Activated naive CD8-positive, alpha-beta T cell treated with anti-CD3 and anti-CD28 coated beads, Interleukin-2, amount 10 ng/mL, durations not matched to agents 7 days and 5 days (primary cell): Measurements from ENCODE around the gene CDC14B. TPM values are rescaled to one million over a fixed set of nuclear protein-coding genes. Genes with fewer than 3 reads are reported as not detected.
"Not testable (repeated sequence)": the region's sequence is repeated elsewhere in the genome, so short reads cannot be mapped to it uniquely, and the experiment has no call there.

ENCODE experiments used
- ATAC-seq: fragments of 150-1000 bp; cut with Tn5 transposase; one replicate; pipeline ENCODE4 v1.10.0; 2021; ENCODE audit warnings: low read depth, moderate library complexity
- POLR2A ChIA-PET: fragments of 350-600 bp; sonication (Branson Sonifier 250); formaldehyde crosslinking; loops from one replicate; lab custom pipeline; 2021; ENCODE audit warnings: antibody characterized with exemption; lab: Charles Lee
- DNase-seq: peaks from one replicate; pipeline ENCODE4 v3.0.0; 2021
- H3K27ac Mint-ChIP-seq: one replicate; pipeline ENCODE4 v1.8.0; 2022; ENCODE audit warnings: mild to moderate bottlenecking, mixed read lengths
- H3K27me3 Mint-ChIP-seq: one replicate; pipeline ENCODE4 v1.8.0; 2022; ENCODE audit warnings: mild to moderate bottlenecking, moderate library complexity, mixed read lengths
- H3K36me3 Mint-ChIP-seq: one replicate; pipeline ENCODE4 v1.8.0; 2021; ENCODE audit warnings: mild to moderate bottlenecking, mixed read lengths
- H3K4me1 Mint-ChIP-seq: one replicate; pipeline ENCODE4 v1.8.0; 2021; ENCODE audit warnings: mixed read lengths
- H3K4me3 Mint-ChIP-seq: one replicate; pipeline ENCODE4 v1.8.0; 2022; ENCODE audit warnings: mild to moderate bottlenecking, moderate library complexity, mixed read lengths
- H3K9me3 Mint-ChIP-seq: one replicate; pipeline ENCODE4 v1.8.0; 2021; ENCODE audit warnings: mixed read lengths
- total RNA-seq, 2 experiments: library from RNA; stranded (reverse); gene quantifications; one replicate each; pipeline ENCODE4 v1.2.3, GENCODE V29; 2021

CDC14B gene
- total RNA-seq, 2 experiments from 2014 or later: 4.9 to 6.4 TPM

GRCh38 chr9:96649620-96650324, 30.1 kb upstream of the CDC14B start:
- ATAC-seq (no peak), DNase-seq (no peak)
- POLR2A ChIA-PET: interaction anchor here (0.6 kb wide), 1 partner anchor 1980 kb away, joined by 4 read pairs; no protein-coding TSS in a partner anchor
- no peak overlapping the region for H3K4me3 Mint-ChIP-seq
- H3K27ac Mint-ChIP-seq: no peak overlapping the region
- no peaks in the 10 kb centered on the region for H3K9me3 Mint-ChIP-seq
- peaks cover 2% of the 10 kb centered on the region for H3K27me3 Mint-ChIP-seq
- H3K36me3 Mint-ChIP-seq: peaks cover 1% of the 10 kb centered on the region
- peaks cover 3% of the 10 kb centered on the region for H3K4me1 Mint-ChIP-seq

- Mint-ChIP-seq H3K9me3 (no peaks in the 10 kb centered on the region), H3K27me3 (no peaks in the 10 kb centered on the region), H3K27ac (no peak overlapping the region), H3K36me3 (peaks cover 3% of the 10 kb centered on the region), H3K4me3 (no peak overlapping the region), H3K4me1 (no peaks in the 10 kb centered on the region)
- DNase-seq (no peak), ATAC-seq (no peak)
- POLR2A ChIA-PET: no interaction called here
These were observed 26.7 kb upstream of the CDC14B start for GRCh38 chr9:96646081-96646991.

GRCh38 chr9:96644137-96644536, 24.5 kb upstream of the CDC14B start:
- no peak for ATAC-seq
- no peaks in the 10 kb centered on the region for H3K4me1 Mint-ChIP-seq
- DNase-seq: no peak
- peaks cover 3% of the 10 kb centered on the region for H3K36me3 Mint-ChIP-seq
- no peak overlapping the region for H3K27ac Mint-ChIP-seq
- H3K27me3 Mint-ChIP-seq: no peaks in the 10 kb centered on the region
- H3K9me3 Mint-ChIP-seq: no peaks in the 10 kb centered on the region
- H3K4me3 Mint-ChIP-seq: no peak overlapping the region
- POLR2A ChIA-PET: no interaction called here

GRCh38 chr9:96641514-96641913, 21.9 kb upstream of the CDC14B start:
- ATAC-seq (no peak), DNase-seq (no peak)
- H3K27ac Mint-ChIP-seq: no peak overlapping the region
- H3K4me1 Mint-ChIP-seq: no peaks in the 10 kb centered on the region
- no peaks in the 10 kb centered on the region for H3K9me3 Mint-ChIP-seq
- H3K27me3 Mint-ChIP-seq: peaks cover 16% of the 10 kb centered on the region
- POLR2A ChIA-PET: no interaction called here
- H3K4me3 Mint-ChIP-seq: no peak overlapping the region
- peaks cover 2% of the 10 kb centered on the region for H3K36me3 Mint-ChIP-seq

GRCh38 chr9:96638606-96639364, 19.1 kb upstream of the CDC14B start:
- H3K27me3 Mint-ChIP-seq: peaks cover 32% of the 10 kb centered on the region
- ATAC-seq (no peak), DNase-seq (no peak)
- POLR2A ChIA-PET: no interaction called here
- H3K4me1 Mint-ChIP-seq: no peaks in the 10 kb centered on the region
- H3K27ac Mint-ChIP-seq: no peak overlapping the region
- H3K9me3 Mint-ChIP-seq: no peaks in the 10 kb centered on the region
- peaks cover 2% of the 10 kb centered on the region for H3K36me3 Mint-ChIP-seq
- no peak overlapping the region for H3K4me3 Mint-ChIP-seq

- no peak overlapping the region for H3K27ac Mint-ChIP-seq
- peaks cover 37% of the 10 kb centered on the region for H3K27me3 Mint-ChIP-seq
- no peaks in the 10 kb centered on the region for H3K4me1 Mint-ChIP-seq
- ATAC-seq (no peak), DNase-seq (no peak)
- no peak overlapping the region for H3K4me3 Mint-ChIP-seq
- no peaks in the 10 kb centered on the region for H3K36me3 Mint-ChIP-seq
- POLR2A ChIA-PET: no interaction called here
- no peaks in the 10 kb centered on the region for H3K9me3 Mint-ChIP-seq
These were observed 16.7 kb upstream of the CDC14B start for GRCh38 chr9:96636368-96636767.

- ATAC-seq, DNase-seq, H3K9me3 Mint-ChIP-seq, H3K27ac Mint-ChIP-seq, H3K4me1 Mint-ChIP-seq, H3K4me3 Mint-ChIP-seq, H3K36me3 Mint-ChIP-seq, POLR2A ChIA-PET: not testable (repeated sequence)
- peaks cover 35% of the 10 kb centered on the region for H3K27me3 Mint-ChIP-seq
These were observed 13.9 kb upstream of the CDC14B start for GRCh38 chr9:96633579-96633978.

- H3K4me1 Mint-ChIP-seq: peaks cover under 1% of the 10 kb centered on the region
- POLR2A ChIA-PET: no interaction called here
- ATAC-seq (no peak), DNase-seq (no peak)
- no peak overlapping the region for H3K27ac Mint-ChIP-seq
- peaks cover 10% of the 10 kb centered on the region for H3K27me3 Mint-ChIP-seq
- H3K36me3 Mint-ChIP-seq: no peaks in the 10 kb centered on the region
- no peak overlapping the region for H3K4me3 Mint-ChIP-seq
- H3K9me3 Mint-ChIP-seq: no peaks in the 10 kb centered on the region
These were observed 7.3 kb upstream of the CDC14B start for GRCh38 chr9:96626912-96627311.

- Mint-ChIP-seq H3K4me3 (no peak overlapping the region), H3K9me3 (no peaks in the 10 kb centered on the region), H3K27me3 (peaks cover 44% of the 10 kb centered on the region), H3K36me3 (no peaks in the 10 kb centered on the region), H3K4me1 (peaks cover 8% of the 10 kb centered on the region), H3K27ac (no peak overlapping the region)
- POLR2A ChIA-PET: no interaction called here
- no peak for DNase-seq
- ATAC-seq: no peak
These were observed 2.0 kb upstream of the CDC14B start for GRCh38 chr9:96621618-96622017.

GRCh38 chr9:96620832-96621269, 1.2 kb upstream of the CDC14B start:
- H3K4me3 Mint-ChIP-seq: no peak overlapping the region
- DNase-seq (no peak), ATAC-seq (no peak)
- H3K4me1 Mint-ChIP-seq: peaks cover 8% of the 10 kb centered on the region
- H3K9me3 Mint-ChIP-seq: no peaks in the 10 kb centered on the region
- H3K36me3 Mint-ChIP-seq: no peaks in the 10 kb centered on the region
- POLR2A ChIA-PET: no interaction called here
- no peak overlapping the region for H3K27ac Mint-ChIP-seq
- peaks cover 51% of the 10 kb centered on the region for H3K27me3 Mint-ChIP-seq

- Mint-ChIP-seq H3K36me3 (no peaks in the 10 kb centered on the region), H3K27ac (no peak overlapping the region), H3K4me1 (peaks cover 8% of the 10 kb centered on the region), H3K4me3 (peak overlapping the region; percentile 73), H3K27me3 (peaks cover 57% of the 10 kb centered on the region), H3K9me3 (no peaks in the 10 kb centered on the region)
- POLR2A ChIA-PET: no interaction called here
- no peak for DNase-seq
- no peak for ATAC-seq
These were observed 505 bp upstream of the CDC14B start for GRCh38 chr9:96620181-96620514.

- POLR2A ChIA-PET: interaction anchor here (0.7 kb wide), 1 partner anchor 1903 kb away, joined by 4 read pairs; no protein-coding TSS in a partner anchor
- Mint-ChIP-seq H3K4me1 (peaks cover 8% of the 10 kb centered on the region), H3K9me3 (no peaks in the 10 kb centered on the region), H3K27me3 (peaks cover 61% of the 10 kb centered on the region), H3K27ac (no peak overlapping the region), H3K4me3 (no peak overlapping the region), H3K36me3 (no peaks in the 10 kb centered on the region)
- DNase-seq (no peak), ATAC-seq (no peak)
These were observed 548 bp downstream of the CDC14B start for GRCh38 chr9:96619124-96619465.
